Muscle layer of colon (tissue), 2 donors: Measurements from ENCODE around the gene THOC2.
"Not testable (repeated sequence)": the region's sequence is repeated elsewhere in the genome, so short reads cannot be mapped to it uniquely, and the experiment has no call there.

Source experiments
- H3K27ac ChIP-seq: one replicate; pipeline ENCODE4 v1.7.0; 2013; ENCODE audit warnings: low read depth, mild to moderate bottlenecking, low read length, moderate library complexity
- H3K27me3 ChIP-seq, 2 donors: one replicate each; pipeline ENCODE4 v1.7.0; 2013; ENCODE audit warnings: low read length in 2 of 2, mild to moderate bottlenecking in 2 of 2; ENCODE audit not compliant: insufficient read depth in 2 of 2, control insufficient read depth in 1 of 2
- H3K36me3 ChIP-seq: one replicate; pipeline ENCODE4 v1.7.0; 2013; ENCODE audit warnings: mild to moderate bottlenecking, low read length; ENCODE audit not compliant: insufficient read depth
- H3K4me1 ChIP-seq: one replicate; pipeline ENCODE4 v1.7.0; 2013; ENCODE audit warnings: mild to moderate bottlenecking, low read length; ENCODE audit not compliant: insufficient read depth
- H3K4me3 ChIP-seq, 2 donors: one replicate each; pipeline ENCODE4 v1.7.0; 2013; ENCODE audit warnings: low read length in 2 of 2, low read depth in 1 of 2, mild to moderate bottlenecking in 1 of 2, moderate library complexity in 1 of 2
- H3K9ac ChIP-seq: one replicate; pipeline ENCODE4 v1.7.0; 2013; ENCODE audit warnings: low read length
- H3K9me3 ChIP-seq: one replicate; pipeline ENCODE4 v1.7.0; 2013; ENCODE audit warnings: mild to moderate bottlenecking, low read length
- donor health status: abdominal sarcoma.
- donor health status: Adenocarcinoma of cecum.

The THOC2 gene

DNA sequence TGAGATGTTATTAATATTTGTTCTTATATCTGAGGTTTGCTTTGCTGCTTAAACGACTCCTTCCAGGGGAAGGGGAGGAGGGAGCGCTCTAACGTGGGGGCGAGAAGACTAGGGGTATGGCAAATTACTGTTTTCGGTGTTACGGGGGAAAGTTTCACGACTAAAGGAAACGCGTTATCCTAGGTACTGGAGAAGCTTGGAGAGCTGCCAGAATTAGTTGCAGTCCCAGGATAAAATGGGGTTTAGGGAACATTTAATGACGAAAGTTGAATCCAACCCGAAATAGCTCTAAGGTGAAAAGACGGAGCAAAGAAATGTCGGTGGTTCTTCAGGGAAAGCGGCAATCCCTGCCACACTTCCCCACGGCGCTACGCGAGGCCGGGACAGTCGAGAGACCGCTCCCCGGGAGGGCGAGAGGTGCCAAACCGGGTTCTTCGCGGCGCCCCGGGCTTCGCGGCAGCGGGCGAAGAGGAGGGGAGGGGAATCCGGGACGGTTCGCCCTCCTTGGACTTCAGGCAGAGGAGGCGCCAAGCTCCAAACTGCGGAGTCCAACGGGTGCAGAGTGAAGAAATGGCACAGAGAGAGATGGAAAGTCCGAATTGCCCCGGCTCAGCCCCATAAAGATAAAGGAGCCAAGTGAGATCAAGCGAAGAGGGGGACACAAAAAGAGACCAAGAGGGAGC is 724 bp downstream of the THOC2 start:
- peaks cover 6% of the 10 kb centered on the region for H3K4me1 ChIP-seq
- peak overlapping the region; percentile 78 for H3K9ac ChIP-seq
- H3K27ac ChIP-seq: peak overlapping the region; percentile 82
- H3K4me3 ChIP-seq: peak overlapping the region; percentile 60 to 74
- H3K9me3 ChIP-seq: no peaks in the 10 kb centered on the region
- no peaks in the 10 kb centered on the region for H3K27me3 ChIP-seq
- no peaks in the 10 kb centered on the region for H3K36me3 ChIP-seq

- Histone ChIP-seq H3K4me3 (peak overlapping the region; percentile 60 to 74), H3K27me3 (no peaks in the 10 kb centered on the region), H3K27ac (peak overlapping the region; percentile 68), H3K4me1 (peaks cover 6% of the 10 kb centered on the region), H3K9me3 (no peaks in the 10 kb centered on the region), H3K36me3 (no peaks in the 10 kb centered on the region), H3K9ac (peak overlapping the region; percentile 78)
Measured at GRCh38 chrX:123731258-123731986, 1.4 kb downstream of the THOC2 start.

- Histone ChIP-seq H3K9me3 (no peaks in the 10 kb centered on the region), H3K4me3 (no peak overlapping the region), H3K27me3 (no peaks in the 10 kb centered on the region), H3K4me1 (peaks cover 6% of the 10 kb centered on the region), H3K9ac (no peak overlapping the region), H3K36me3 (no peaks in the 10 kb centered on the region), H3K27ac (no peak overlapping the region)
Measured at GRCh38 chrX:123728554-123728953, 4.3 kb downstream of the THOC2 start.

DNA sequence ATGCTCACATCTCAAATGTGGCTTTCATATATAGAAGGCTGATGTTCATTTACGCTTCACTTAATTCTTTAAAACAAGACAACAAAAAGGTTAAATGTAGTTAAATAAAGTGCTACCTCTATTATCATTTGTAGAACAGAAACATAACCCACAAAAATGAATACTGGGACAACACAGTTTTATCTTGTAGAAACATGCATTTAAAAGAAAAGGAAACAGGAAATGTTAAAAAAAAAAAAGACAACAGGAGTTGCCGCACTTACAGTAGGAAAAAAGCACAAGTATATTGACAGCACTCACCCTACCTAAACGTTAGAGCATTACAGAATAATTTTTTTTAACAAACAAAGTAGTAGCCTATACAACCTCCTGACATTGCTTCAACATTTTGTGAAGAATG is 4.8 kb downstream of the THOC2 start:
- H3K9me3 ChIP-seq: no peaks in the 10 kb centered on the region
- peaks cover 6% of the 10 kb centered on the region for H3K4me1 ChIP-seq
- no peak overlapping the region for H3K4me3 ChIP-seq
- H3K27me3 ChIP-seq: no peaks in the 10 kb centered on the region
- H3K36me3 ChIP-seq: no peaks in the 10 kb centered on the region
- H3K9ac ChIP-seq: no peak overlapping the region
- no peak overlapping the region for H3K27ac ChIP-seq

DNA sequence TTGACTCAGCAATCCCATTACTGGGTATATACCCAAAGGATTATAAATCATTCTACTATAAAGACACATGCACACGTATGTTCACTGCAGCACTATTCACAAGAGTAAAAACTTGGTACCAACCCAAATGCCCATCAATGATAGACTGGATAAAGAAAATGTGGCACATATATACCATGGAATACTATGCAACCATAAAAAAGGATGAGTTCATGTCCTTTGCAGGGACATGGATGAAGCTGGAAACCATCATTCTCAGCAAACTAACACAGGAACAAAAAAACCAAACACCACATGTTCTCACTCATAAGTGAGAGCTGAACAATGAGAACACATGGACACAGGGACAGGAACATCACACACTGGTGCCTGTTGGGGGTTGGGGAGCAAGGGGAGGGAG is 10.7 kb downstream of the THOC2 start:
- H3K4me3 ChIP-seq, H3K9ac ChIP-seq: not testable (repeated sequence)

DNA sequence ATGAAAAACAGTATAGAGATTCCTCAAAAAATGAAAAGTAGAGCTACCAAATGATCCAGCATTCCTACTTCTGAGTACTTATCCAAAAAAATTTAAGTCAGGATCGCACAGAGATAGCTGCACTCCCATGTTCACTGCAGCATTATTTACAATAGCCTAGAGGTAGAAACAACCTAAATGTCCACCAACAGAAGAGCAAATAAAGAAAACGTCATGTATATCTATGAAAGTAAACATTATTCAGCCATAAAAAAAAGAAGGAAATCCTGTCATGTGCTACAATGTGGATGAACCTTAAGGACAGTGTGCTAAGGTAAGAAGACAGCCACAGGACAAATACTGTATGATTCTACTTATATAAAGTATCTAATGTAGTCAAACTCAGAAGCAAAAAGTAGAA is 12.4 kb downstream of the THOC2 start:
- no peaks in the 10 kb centered on the region for H3K4me1 ChIP-seq
- no peaks in the 10 kb centered on the region for H3K9me3 ChIP-seq
- H3K4me3 ChIP-seq: no peak overlapping the region
- H3K9ac ChIP-seq: no peak overlapping the region
- no peak overlapping the region for H3K27ac ChIP-seq
- H3K27me3 ChIP-seq: no peaks in the 10 kb centered on the region
- no peaks in the 10 kb centered on the region for H3K36me3 ChIP-seq

More for the DNA sequence above, 10.7 kb downstream of the THOC2 start:
- H3K4me1 ChIP-seq, H3K36me3 ChIP-seq, H3K27me3 ChIP-seq, H3K27ac ChIP-seq, H3K9me3 ChIP-seq: not testable (repeated sequence)

DNA sequence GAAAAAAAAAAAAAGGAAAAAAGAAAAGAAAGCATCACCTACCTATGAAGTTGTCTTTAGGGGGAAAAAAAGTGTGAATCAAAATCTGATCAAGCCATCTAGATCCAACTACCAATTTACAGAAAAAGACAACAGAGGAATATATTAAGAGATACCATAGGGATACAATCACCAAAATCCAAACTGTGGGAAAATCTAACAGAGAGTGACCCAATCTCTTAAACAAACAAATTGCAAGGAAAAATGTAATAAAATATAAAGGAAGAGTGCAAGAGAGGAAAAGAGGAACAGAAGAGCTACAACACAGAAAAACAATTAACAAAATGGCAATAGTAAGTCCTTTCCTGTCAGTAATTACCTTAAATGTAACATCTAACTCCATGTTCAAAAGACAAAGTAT is 19.0 kb downstream of the THOC2 start:
- Histone ChIP-seq H3K9me3 (no peaks in the 10 kb centered on the region), H3K9ac (no peak overlapping the region), H3K4me3 (no peak overlapping the region), H3K36me3 (no peaks in the 10 kb centered on the region), H3K4me1 (no peaks in the 10 kb centered on the region), H3K27ac (no peak overlapping the region), H3K27me3 (no peaks in the 10 kb centered on the region)

DNA sequence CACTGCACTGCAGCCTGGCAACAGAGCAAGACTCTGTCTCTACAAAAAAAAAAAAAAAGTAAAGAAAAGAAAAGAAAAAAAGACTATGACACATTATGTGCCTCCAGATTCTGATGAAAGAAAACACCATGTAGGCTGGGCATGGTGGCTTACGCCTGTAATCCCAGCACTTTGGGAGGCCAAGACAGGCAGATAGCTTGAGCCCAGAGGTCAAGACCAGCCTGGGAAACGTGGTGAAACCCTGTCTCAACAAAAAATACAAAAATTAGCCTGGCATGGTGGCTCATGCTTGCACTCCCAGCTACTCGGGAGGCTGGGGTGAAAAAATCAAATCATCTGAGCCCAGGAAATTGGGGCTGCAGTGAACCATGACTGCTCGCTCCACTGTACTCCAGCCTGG is 19.4 kb downstream of the THOC2 start:
- H3K27ac ChIP-seq: no peak overlapping the region
- H3K27me3 ChIP-seq: no peaks in the 10 kb centered on the region
- H3K4me3 ChIP-seq: no peak overlapping the region
- H3K4me1 ChIP-seq: no peaks in the 10 kb centered on the region
- H3K9me3 ChIP-seq: no peaks in the 10 kb centered on the region
- H3K9ac ChIP-seq: no peak overlapping the region
- no peaks in the 10 kb centered on the region for H3K36me3 ChIP-seq

DNA sequence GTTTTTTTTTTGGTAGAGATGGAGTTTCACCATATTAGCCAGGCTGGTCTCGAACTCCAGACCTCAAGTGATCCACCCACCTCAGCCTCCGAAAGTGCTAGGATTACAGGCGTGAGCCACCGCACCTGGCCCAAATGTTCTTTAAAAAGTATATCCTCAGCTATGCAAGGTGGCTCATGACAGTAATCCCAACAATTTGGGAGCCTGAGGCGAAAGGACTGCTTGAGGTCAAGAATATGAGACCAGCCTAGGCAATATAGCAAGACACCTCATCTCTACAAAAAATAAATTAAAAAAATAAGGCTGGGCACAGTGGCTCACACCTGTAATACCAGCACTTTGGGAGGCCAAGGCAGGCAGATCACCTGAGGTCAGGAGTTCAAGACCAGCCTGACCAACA is 21.7 kb downstream of the THOC2 start:
- H3K9ac ChIP-seq, H3K27ac ChIP-seq, H3K27me3 ChIP-seq, H3K4me3 ChIP-seq, H3K36me3 ChIP-seq, H3K4me1 ChIP-seq, H3K9me3 ChIP-seq: not testable (repeated sequence)

- no peaks in the 10 kb centered on the region for H3K36me3 ChIP-seq
- no peaks in the 10 kb centered on the region for H3K27me3 ChIP-seq
- no peak overlapping the region for H3K27ac ChIP-seq
- H3K9me3 ChIP-seq: no peaks in the 10 kb centered on the region
- H3K4me1 ChIP-seq: no peaks in the 10 kb centered on the region
- H3K4me3 ChIP-seq: no peak overlapping the region
- H3K9ac ChIP-seq: no peak overlapping the region
Measured at GRCh38 chrX:123704781-123705180, 28.1 kb downstream of the THOC2 start.

DNA sequence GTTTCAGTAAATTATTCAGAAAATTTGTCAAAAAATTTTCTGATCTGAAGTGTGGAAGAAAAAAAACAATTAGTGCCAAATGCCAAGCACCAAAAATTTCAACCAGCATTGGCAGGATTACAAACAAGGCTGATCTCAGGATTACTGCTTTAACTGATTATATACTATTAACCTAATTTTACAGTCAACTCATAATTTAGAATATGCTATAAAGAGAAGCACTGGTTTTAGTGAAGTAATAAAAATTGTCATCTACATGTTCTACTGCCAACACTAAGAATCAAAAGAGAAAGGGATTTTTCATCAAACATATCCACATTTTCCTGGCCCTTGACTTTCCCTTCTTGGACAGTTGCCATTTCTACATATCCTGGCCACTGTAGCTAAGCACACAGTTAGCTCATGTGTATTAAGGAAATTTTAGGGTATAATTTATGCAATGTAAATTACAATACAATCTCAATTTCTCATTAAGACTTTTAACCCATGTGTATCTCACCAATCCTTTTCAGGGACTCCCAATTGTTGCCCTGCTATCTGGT is 33.8 kb downstream of the THOC2 start:
- Histone ChIP-seq H3K9me3 (no peaks in the 10 kb centered on the region), H3K4me3 (no peak overlapping the region), H3K27ac (no peak overlapping the region), H3K9ac (no peak overlapping the region), H3K4me1 (no peaks in the 10 kb centered on the region), H3K27me3 (no peaks in the 10 kb centered on the region), H3K36me3 (no peaks in the 10 kb centered on the region)

- no peaks in the 10 kb centered on the region for H3K9me3 ChIP-seq
- H3K36me3 ChIP-seq: no peaks in the 10 kb centered on the region
- H3K27me3 ChIP-seq: no peaks in the 10 kb centered on the region
- no peak overlapping the region for H3K4me3 ChIP-seq
- H3K9ac ChIP-seq: no peak overlapping the region
- H3K4me1 ChIP-seq: no peaks in the 10 kb centered on the region
- no peak overlapping the region for H3K27ac ChIP-seq
Measured at GRCh38 chrX:123696334-123696733, 36.5 kb downstream of the THOC2 start.
